ENCODE results near the gene CNN1. TPM values are rescaled to one million over a fixed set of nuclear protein-coding genes. Genes with fewer than 3 reads are reported as not detected.

Gene CNN1
- total and polyA plus RNA-seq, 9 of the 15 experiments (the other 6 are each of a cell fraction or from before 2014, with no cell fraction given): 0.23 to 10.6 (median 5.2) TPM

DNA sequence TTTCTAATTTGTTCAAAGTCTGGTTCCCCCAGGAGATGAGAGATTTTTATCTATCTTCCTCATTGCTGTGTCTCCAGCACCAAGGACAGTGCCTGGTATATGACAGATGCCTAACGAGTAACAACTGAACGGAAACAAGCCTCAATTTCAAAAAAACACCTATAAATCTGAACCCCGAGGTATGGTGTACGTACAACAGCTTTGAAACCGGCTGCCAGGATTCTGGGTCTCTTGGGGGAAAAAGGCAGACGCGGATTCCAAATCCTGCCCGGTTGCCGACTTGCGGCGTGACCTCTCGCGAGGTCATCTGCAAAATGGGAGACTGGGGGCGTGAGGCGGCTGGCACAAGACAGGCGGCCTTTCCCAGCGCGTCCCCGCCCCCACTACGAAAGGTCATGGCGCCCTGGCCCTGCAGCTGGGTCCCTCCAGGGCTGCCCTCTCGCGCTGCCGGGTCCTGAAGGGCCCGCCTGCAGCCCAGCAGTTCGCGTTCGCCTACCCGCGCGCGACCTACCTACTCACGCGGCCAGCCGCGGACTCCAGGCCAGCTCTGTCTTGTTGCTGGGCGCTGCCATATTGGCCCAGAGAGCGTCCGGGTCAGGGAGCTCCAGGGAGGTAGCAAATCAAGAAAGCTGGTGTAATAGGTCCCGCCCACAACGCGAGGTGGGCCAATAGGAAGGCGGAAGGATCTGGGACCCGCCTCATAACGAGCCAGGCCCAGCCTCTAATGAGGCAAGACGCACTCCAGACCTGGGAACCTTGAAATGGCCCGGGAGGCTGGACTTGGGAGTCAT is 9.9 kb upstream of the CNN1 start, which contains the start of gene ECSIT (continued):
- peak; percentile 51 for TF ChIP-seq ASH1L (IDR thresholded peaks at IDR 0.05; ENCODE audit: borderline replicate concordance, low read depth, partially characterized antibody)
- peak; percentile 74 for TF ChIP-seq CXXC5 (CRISPR knock-in tag; IDR thresholded peaks at IDR 0.05)
- no peak for TF ChIP-seq SNRNP70 (optimal IDR thresholded peaks at IDR 0.05; ENCODE audit: low read depth, low read length)
- TF ChIP-seq, protein P1, sequence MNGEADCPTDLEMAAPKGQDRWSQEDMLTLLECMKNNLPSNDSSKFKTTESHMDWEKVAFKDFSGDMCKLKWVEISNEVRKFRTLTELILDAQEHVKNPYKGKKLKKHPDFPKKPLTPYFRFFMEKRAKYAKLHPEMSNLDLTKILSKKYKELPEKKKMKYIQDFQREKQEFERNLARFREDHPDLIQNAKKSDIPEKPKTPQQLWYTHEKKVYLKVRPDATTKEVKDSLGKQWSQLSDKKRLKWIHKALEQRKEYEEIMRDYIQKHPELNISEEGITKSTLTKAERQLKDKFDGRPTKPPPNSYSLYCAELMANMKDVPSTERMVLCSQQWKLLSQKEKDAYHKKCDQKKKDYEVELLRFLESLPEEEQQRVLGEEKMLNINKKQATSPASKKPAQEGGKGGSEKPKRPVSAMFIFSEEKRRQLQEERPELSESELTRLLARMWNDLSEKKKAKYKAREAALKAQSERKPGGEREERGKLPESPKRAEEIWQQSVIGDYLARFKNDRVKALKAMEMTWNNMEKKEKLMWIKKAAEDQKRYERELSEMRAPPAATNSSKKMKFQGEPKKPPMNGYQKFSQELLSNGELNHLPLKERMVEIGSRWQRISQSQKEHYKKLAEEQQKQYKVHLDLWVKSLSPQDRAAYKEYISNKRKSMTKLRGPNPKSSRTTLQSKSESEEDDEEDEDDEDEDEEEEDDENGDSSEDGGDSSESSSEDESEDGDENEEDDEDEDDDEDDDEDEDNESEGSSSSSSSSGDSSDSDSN (IDR thresholded peaks at IDR 0.05; ENCODE audit: borderline replicate concordance in 1 of 2, low read depth in 2 of 2, low read length in 2 of 2): no peak
- TF ChIP-seq, protein P2, sequence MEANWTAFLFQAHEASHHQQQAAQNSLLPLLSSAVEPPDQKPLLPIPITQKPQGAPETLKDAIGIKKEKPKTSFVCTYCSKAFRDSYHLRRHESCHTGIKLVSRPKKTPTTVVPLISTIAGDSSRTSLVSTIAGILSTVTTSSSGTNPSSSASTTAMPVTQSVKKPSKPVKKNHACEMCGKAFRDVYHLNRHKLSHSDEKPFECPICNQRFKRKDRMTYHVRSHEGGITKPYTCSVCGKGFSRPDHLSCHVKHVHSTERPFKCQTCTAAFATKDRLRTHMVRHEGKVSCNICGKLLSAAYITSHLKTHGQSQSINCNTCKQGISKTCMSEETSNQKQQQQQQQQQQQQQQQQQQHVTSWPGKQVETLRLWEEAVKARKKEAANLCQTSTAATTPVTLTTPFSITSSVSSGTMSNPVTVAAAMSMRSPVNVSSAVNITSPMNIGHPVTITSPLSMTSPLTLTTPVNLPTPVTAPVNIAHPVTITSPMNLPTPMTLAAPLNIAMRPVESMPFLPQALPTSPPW (CRISPR knock-in tag; IDR thresholded peaks at IDR 0.05): no peak
- peak; percentile 54 for TF ChIP-seq POLR2B (IDR thresholded peaks at IDR 0.05; ENCODE audit: low read depth, partially characterized antibody)
- no peak for TF ChIP-seq BRCA1 (IDR thresholded peaks at IDR 0.05)
- no peak for TF ChIP-seq BRCA1 (CRISPR knock-in tag; IDR thresholded peaks at IDR 0.05)
